ENCODE measurements around the gene ACTR3.

DNA sequence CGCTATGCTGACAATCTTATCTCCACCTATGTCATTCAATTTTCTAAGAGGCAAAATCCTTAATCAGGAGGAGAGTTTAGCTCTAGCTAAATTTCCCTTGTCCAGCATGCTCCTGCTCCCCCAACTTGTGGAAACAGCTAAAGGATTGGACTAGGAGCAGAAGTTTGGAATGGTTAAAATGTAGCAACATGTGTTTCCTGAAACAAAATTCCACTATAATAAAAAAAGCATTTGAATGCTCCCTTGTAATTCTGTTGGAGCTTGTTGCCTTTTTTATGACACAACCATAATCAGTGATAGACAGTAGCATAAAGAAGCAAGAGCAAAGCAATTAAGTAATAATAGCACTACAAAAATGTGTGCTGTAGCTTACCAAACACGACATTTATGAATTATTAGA is 6.9 kb downstream of the ACTR3 start:
- TF ChIP-seq, protein P1, sequence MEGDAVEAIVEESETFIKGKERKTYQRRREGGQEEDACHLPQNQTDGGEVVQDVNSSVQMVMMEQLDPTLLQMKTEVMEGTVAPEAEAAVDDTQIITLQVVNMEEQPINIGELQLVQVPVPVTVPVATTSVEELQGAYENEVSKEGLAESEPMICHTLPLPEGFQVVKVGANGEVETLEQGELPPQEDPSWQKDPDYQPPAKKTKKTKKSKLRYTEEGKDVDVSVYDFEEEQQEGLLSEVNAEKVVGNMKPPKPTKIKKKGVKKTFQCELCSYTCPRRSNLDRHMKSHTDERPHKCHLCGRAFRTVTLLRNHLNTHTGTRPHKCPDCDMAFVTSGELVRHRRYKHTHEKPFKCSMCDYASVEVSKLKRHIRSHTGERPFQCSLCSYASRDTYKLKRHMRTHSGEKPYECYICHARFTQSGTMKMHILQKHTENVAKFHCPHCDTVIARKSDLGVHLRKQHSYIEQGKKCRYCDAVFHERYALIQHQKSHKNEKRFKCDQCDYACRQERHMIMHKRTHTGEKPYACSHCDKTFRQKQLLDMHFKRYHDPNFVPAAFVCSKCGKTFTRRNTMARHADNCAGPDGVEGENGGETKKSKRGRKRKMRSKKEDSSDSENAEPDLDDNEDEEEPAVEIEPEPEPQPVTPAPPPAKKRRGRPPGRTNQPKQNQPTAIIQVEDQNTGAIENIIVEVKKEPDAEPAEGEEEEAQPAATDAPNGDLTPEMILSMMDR (IDR thresholded peaks at IDR 0.05; ENCODE audit: control extremely low read depth in 1 of 3, insufficient read depth in 1 of 3, low read depth in 1 of 3, low read length in 3 of 3): no peak
- TF ChIP-seq EP300 (IDR thresholded peaks at IDR 0.05; ENCODE audit: borderline replicate concordance in 1 of 2, low read depth in 2 of 2, low read length in 2 of 2): no peak
- no peak for TF ChIP-seq POLR2A (IDR thresholded peaks at IDR 0.05; ENCODE audit: control extremely low read depth in 1 of 2, low read depth in 2 of 2, low read length in 2 of 2)
- no peak for TF ChIP-seq EZH2 (IDR thresholded peaks at IDR 0.05; ENCODE audit: low read depth, low read length, severe bottlenecking)
- no peak for TF ChIP-seq GTF2F1 (IDR thresholded peaks at IDR 0.05; ENCODE audit: borderline replicate concordance, low read depth, low read length)
- TF ChIP-seq NRF1 (IDR thresholded peaks at IDR 0.05; ENCODE audit: low read depth, low read length): no peak
- no peak for TF ChIP-seq POLR2AphosphoS5 (IDR thresholded peaks at IDR 0.05; ENCODE audit: low read depth, low read length)
- TF ChIP-seq RAD21 (IDR thresholded peaks at IDR 0.05 in 1 of 2, conservative IDR thresholded peaks at IDR 0.05 in 1 of 2; ENCODE audit: low read depth in 2 of 2, low read length in 2 of 2): no peak
- no peak for TF ChIP-seq ZNF274 (IDR thresholded peaks at IDR 0.05; ENCODE audit: borderline replicate concordance, extremely low read depth, low read length)
- no peak for TF ChIP-seq SAP30 (IDR thresholded peaks at IDR 0.05; ENCODE audit: insufficient read depth, insufficient replicate concordance, low read length)
- no peak for TF ChIP-seq TEAD4 (IDR thresholded peaks at IDR 0.05; ENCODE audit: low read depth, low read length)
- no peak for TF ChIP-seq BRCA1 (IDR thresholded peaks at IDR 0.05; ENCODE audit: low read depth, low read length)
- TF ChIP-seq GABPA (IDR thresholded peaks at IDR 0.05; ENCODE audit: borderline replicate concordance, insufficient read depth, low read length): no peak
